ENCODE results near the gene KCNRG. TPM values are rescaled to one million over a fixed set of nuclear protein-coding genes. Genes with fewer than 3 reads are reported as not detected.

KCNRG gene
- total and polyA plus RNA-seq, 2 of the 4 experiments (the other 2 are of a cell fraction) = 0.51 to 2.7 TPM

GRCh38 chr13:49976314-49977258, 38.7 kb upstream of the KCNRG start:
- Histone ChIP-seq H2AFZ (replicated peaks; ENCODE audit: low read length, poor library complexity) (peak overlapping the region; percentile 47), H2AK9ac (replicated peaks; ENCODE audit: low read depth, low read length, poor library complexity) (no peak overlapping the region), H4K20me1 (ENCODE audit: insufficient read depth, low read length) (no peaks in the 10 kb centered on the region), H3K27ac (ENCODE audit: insufficient read depth, low read length) (no peak overlapping the region), H3K36me3 (ENCODE audit: control insufficient read depth, insufficient read depth, low read length) (no peaks in the 10 kb centered on the region), H3K27me3 (ENCODE audit: control insufficient read depth, insufficient read depth, low read length) (no peaks in the 10 kb centered on the region), H2BK20ac (ENCODE audit: low read depth, low read length) (no peak overlapping the region), H3K23ac (ENCODE audit: low read depth, low read length) (no peak overlapping the region), H2BK5ac (ENCODE audit: low read depth, low read length, poor library complexity, severe bottlenecking) (no peak overlapping the region), H2BK120ac (ENCODE audit: low read depth, low read length) (no peak overlapping the region), H4K91ac (ENCODE audit: insufficient read depth, low read depth, low read length) (no peak overlapping the region), H3K18ac (ENCODE audit: low read depth, low read length) (no peak overlapping the region), H4K8ac (ENCODE audit: low read depth in 2 of 2, low read length in 2 of 2) (peak overlapping the region in 1 of 2 experiments; percentile 13; a peak in 2 of 4 replicates), H3K4ac (ENCODE audit: low read depth, low read length) (no peak overlapping the region), H2BK15ac (ENCODE audit: low read depth, low read length) (no peak overlapping the region), H4K5ac (ENCODE audit: low read depth, low read length) (no peak overlapping the region), H3K56ac (ENCODE audit: extremely low read depth, insufficient read depth, low read length) (no peak overlapping the region), H3K4me3 (ENCODE audit: insufficient read depth, low read depth, low read length) (no peak overlapping the region), H3K79me1 (ENCODE audit: low read depth in 1 of 2, low read length in 2 of 2) (no peaks in the 10 kb centered on the region), H3K14ac (replicated peaks; ENCODE audit: low read depth, low read length) (0 out of 2 replicates have a peak overlapping the region, but pooled peaks have one; percentile 2), H3K4me2 (ENCODE audit: low read depth, low read length) (no peak overlapping the region), H2AK5ac (ENCODE audit: low read depth, low read length) (no peak overlapping the region), H3K9me1 (ENCODE audit: insufficient read depth, low read length) (no peaks in the 10 kb centered on the region), H3K9ac (ENCODE audit: low read depth, low read length) (no peak overlapping the region), H3K9me3 (ENCODE audit: control insufficient read depth, insufficient read depth, low read length) (no peaks in the 10 kb centered on the region), H3K4me1 (ENCODE audit: control insufficient read depth, insufficient read depth, low read length) (peaks cover 4% of the 10 kb centered on the region)
- peak; percentile 86 for ATAC-seq (ENCODE audit: low read depth)
- peak; percentile 70 for DNase-seq
- dilution Hi-C loops (cut with HindIII; ENCODE audit: low sequenced_read_pairs, unreplicated experiment) (no loop called here), intact Hi-C loops (cut with micrococcal nuclease) (loop anchor here (1.0 to 5.0 kb wide), 6 partner anchors 106 to 1094 kb away; no protein-coding TSS in a partner anchor), in situ Hi-C loops (cut with MboI; ENCODE audit: low sequenced_read_pairs) (loop anchor here (5.0 to 25.0 kb wide), 3 partner anchors 821 to 1098 kb away; partner anchors contain the start of gene RNASEH2B)
- CTCF ChIA-PET = interaction anchor here (0.6 to 1.9 kb wide), 11 partner anchors 14 to 1091 kb away, joined by 3 to 8 read pairs (median 3); partner anchors contain the start of gene TRIM13
- no TSS peak for BruUV-seq (replicated peaks)
- no CpG with 5 or more reads among the region's 8 CpGs for WGBS, 2 experiments (ENCODE audit: extremely low coverage in 2 of 2, insufficient read length in 1 of 2)
- POLR2A ChIA-PET (ENCODE audit: unreplicated experiment) = no interaction called here
- TF ChIP-seq NFE2L2 (IDR thresholded peaks at IDR 0.05; ENCODE audit: low read depth, low read length) = no peak
- TF ChIP-seq RCOR1 (IDR thresholded peaks at IDR 0.05; ENCODE audit: insufficient replicate concordance, low read length) = no peak
- TF ChIP-seq SMC3 (IDR thresholded peaks at IDR 0.05; ENCODE audit: low read depth, low read length) = peak; percentile 85
- TF ChIP-seq RFX5 (IDR thresholded peaks at IDR 0.05; ENCODE audit: low read depth, low read length) = no peak
- no peak for TF ChIP-seq MAFK (IDR thresholded peaks at IDR 0.05; ENCODE audit: low read depth, low read length)
- peak; percentile 94 for TF ChIP-seq RAD21 (IDR thresholded peaks at IDR 0.05; ENCODE audit: low read length)
- no peak for TF ChIP-seq BHLHE40 (IDR thresholded peaks at IDR 0.05; ENCODE audit: low read depth, low read length)
- no peak for TF ChIP-seq USF2 (IDR thresholded peaks at IDR 0.05; ENCODE audit: low read depth, low read length)
- no peak for TF ChIP-seq FOS (IDR thresholded peaks at IDR 0.05; ENCODE audit: low read depth, low read length)
- TF ChIP-seq, protein P1, sequence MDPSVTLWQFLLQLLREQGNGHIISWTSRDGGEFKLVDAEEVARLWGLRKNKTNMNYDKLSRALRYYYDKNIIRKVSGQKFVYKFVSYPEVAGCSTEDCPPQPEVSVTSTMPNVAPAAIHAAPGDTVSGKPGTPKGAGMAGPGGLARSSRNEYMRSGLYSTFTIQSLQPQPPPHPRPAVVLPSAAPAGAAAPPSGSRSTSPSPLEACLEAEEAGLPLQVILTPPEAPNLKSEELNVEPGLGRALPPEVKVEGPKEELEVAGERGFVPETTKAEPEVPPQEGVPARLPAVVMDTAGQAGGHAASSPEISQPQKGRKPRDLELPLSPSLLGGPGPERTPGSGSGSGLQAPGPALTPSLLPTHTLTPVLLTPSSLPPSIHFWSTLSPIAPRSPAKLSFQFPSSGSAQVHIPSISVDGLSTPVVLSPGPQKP (IDR thresholded peaks at IDR 0.05; ENCODE audit: borderline replicate concordance, low read depth, low read length) = no peak
- TF ChIP-seq MXI1 (IDR thresholded peaks at IDR 0.05; ENCODE audit: borderline replicate concordance, low read depth, low read length) = no peak
- TF ChIP-seq CTCF (conservative IDR thresholded peaks at IDR 0.05; ENCODE audit: low read depth, low read length) = peak; percentile 86
- TF ChIP-seq POLR2A (IDR thresholded peaks at IDR 0.05; ENCODE audit: low read depth, low read length) = no peak
- TF ChIP-seq CHD1 (IDR thresholded peaks at IDR 0.05; ENCODE audit: low read depth, low read length) = no peak

Data from IMR-90 (cell line).